ENCODE measurements around the gene SUN1. TPM values are rescaled to one million over a fixed set of nuclear protein-coding genes. Genes with fewer than 3 reads are reported as not detected.

Gene SUN1
- total and polyA plus RNA-seq, 2 of the 8 experiments (the other 6 are each of a cell fraction or from before 2014, with no cell fraction given) = 108 to 158 TPM

- Histone ChIP-seq H2BK15ac (ENCODE audit: low read length) (no peak overlapping the region), H3K4ac (replicated peaks; ENCODE audit: insufficient read length, low read depth, low read length) (no peak overlapping the region), H3K56ac (replicated peaks; ENCODE audit: insufficient read length, low read depth, low read length) (no peak overlapping the region), H2BK5ac (ENCODE audit: low read depth, low read length) (no peak overlapping the region), H3K18ac (ENCODE audit: extremely low read depth, low read length) (no peak overlapping the region), H3K9ac (replicated peaks in 1 of 4; ENCODE audit: extremely low read depth in 1 of 4, low read depth in 3 of 4, low read length in 3 of 4) (no peak overlapping the region), H2BK120ac (replicated peaks; ENCODE audit: low read depth, low read length) (no peak overlapping the region), H2BK12ac (ENCODE audit: low read depth, low read length) (no peak overlapping the region), H3K79me2 (ENCODE audit: control insufficient read depth in 1 of 2, insufficient read depth in 2 of 2, low read length in 2 of 2) (no peaks in the 10 kb centered on the region), H4K8ac (ENCODE audit: extremely low read depth, insufficient read depth, low read length) (peak overlapping the region; percentile 68; the same call in 1 of the 2 replicates), H3K36me3 (ENCODE audit: control insufficient read depth in 2 of 4, insufficient read depth in 4 of 4, low read length in 3 of 4) (no peaks in the 10 kb centered on the region), H3K23me2 (ENCODE audit: low read depth, low read length) (no peaks in the 10 kb centered on the region; the same call in 1 of the 2 replicates), H3K79me1 (ENCODE audit: low read depth, low read length) (no peaks in the 10 kb centered on the region), H4K91ac (replicated peaks; ENCODE audit: insufficient read length, low read length) (no peak overlapping the region), H2AK5ac (ENCODE audit: low read depth, low read length) (peak overlapping the region; percentile 53; the same call in 1 of the 2 replicates), H4K20me1 (replicated peaks in 1 of 2; ENCODE audit: control insufficient read depth in 1 of 2, insufficient read depth in 2 of 2, low read length in 2 of 2) (peaks cover 0 to 3% of the 10 kb centered on the region in 2 experiments), H3K4me1 (replicated peaks in 1 of 4; ENCODE audit: control insufficient read depth in 3 of 4, insufficient read depth in 4 of 4, low read length in 3 of 4) (peaks cover 0 to 12% (median 2%) of the 10 kb centered on the region in 4 experiments; a peak in 3 of 7 replicates), H3K4me2 (ENCODE audit: insufficient read depth in 1 of 2, low read depth in 2 of 2, low read length in 2 of 2) (no peak overlapping the region), H3K27ac (ENCODE audit: low read depth, low read length) (no peak overlapping the region), H3K9me3 (ENCODE audit: insufficient read depth in 2 of 2, low read depth in 1 of 2, low read length in 1 of 2) (no peaks in the 10 kb centered on the region), H3K23ac (ENCODE audit: insufficient read length) (no peak overlapping the region), H3K27me3 (replicated peaks in 1 of 4; ENCODE audit: control insufficient read depth in 3 of 4, extremely low read depth in 1 of 4, insufficient read depth in 3 of 4, low read length in 3 of 4) (peaks cover 0 to 12% (median 9%) of the 10 kb centered on the region in 4 experiments; a peak in 4 of 7 replicates), H3K4me3 (ENCODE audit: extremely low read depth in 1 of 4, insufficient read depth in 2 of 4, low read depth in 3 of 4, low read length in 4 of 4) (no peak overlapping the region), H2AFZ (ENCODE audit: low read length) (no peak overlapping the region), H3K14ac (ENCODE audit: insufficient read length) (no peak overlapping the region), H2BK20ac (ENCODE audit: low read length) (no peak overlapping the region), H4K5ac (ENCODE audit: insufficient read length, low read depth, low read length) (no peak overlapping the region)
- FAIRE-seq = no peak
- POLR2A ChIA-PET (ENCODE audit: partially characterized antibody) = interaction anchor here (0.9 to 1.3 kb wide), 3 partner anchors 12 to 75 kb away, joined by 3 read pairs; no protein-coding TSS in a partner anchor
- no peak for DNase-seq (ENCODE audit: low read depth in 1 of 2, low spot score in 2 of 2)
- CTCF ChIA-PET (ENCODE audit: partially characterized antibody) = interaction anchor here (0.5 to 6.3 kb wide), 15 partner anchors 16 to 798 kb away, joined by 3 to 36 read pairs (median 3); partner anchors contain the start of genes COX19 and CYP2W1
- WGBS, 2 experiments (ENCODE audit: extremely low coverage in 1 of 2, insufficient coverage in 1 of 2, insufficient read length in 1 of 2, insufficient replicate concordance in 2 of 2, low coverage in 1 of 2, low lambda C conversion rate in 2 of 2, missing lambda C conversion rate in 1 of 2) = 87% methylated on average over 36 of the region's 49 CpGs; no CpG with 5 or more reads in 1 of the 2 experiments
- TF ChIP-seq KDM1A (IDR thresholded peaks at IDR 0.05; ENCODE audit: borderline replicate concordance, low read length) (no peak), E2F6 (IDR thresholded peaks at IDR 0.05) (no peak), RFX5 (IDR thresholded peaks at IDR 0.05; ENCODE audit: borderline replicate concordance, low read depth, low read length) (no peak), TAF7 (optimal IDR thresholded peaks at IDR 0.05; ENCODE audit: borderline replicate concordance, low read depth, low read length) (no peak), NRF1 (IDR thresholded peaks at IDR 0.05; ENCODE audit: low read depth, low read length) (no peak), POU5F1 (IDR thresholded peaks at IDR 0.05; ENCODE audit: low read depth, low read length) (no peak), SUZ12 (IDR thresholded peaks at IDR 0.05; ENCODE audit: low read length) (no peak), FOSL1 (IDR thresholded peaks at IDR 0.05; ENCODE audit: insufficient read depth, low read depth, low read length) (no peak)
- TF ChIP-seq, protein P1, sequence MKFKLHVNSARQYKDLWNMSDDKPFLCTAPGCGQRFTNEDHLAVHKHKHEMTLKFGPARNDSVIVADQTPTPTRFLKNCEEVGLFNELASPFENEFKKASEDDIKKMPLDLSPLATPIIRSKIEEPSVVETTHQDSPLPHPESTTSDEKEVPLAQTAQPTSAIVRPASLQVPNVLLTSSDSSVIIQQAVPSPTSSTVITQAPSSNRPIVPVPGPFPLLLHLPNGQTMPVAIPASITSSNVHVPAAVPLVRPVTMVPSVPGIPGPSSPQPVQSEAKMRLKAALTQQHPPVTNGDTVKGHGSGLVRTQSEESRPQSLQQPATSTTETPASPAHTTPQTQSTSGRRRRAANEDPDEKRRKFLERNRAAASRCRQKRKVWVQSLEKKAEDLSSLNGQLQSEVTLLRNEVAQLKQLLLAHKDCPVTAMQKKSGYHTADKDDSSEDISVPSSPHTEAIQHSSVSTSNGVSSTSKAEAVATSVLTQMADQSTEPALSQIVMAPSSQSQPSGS (IDR thresholded peaks at IDR 0.05; ENCODE audit: low read length) = no peak
These were observed 75.1 kb downstream of the SUN1 start for GRCh38 chr7:907158-907980.
